H1 (cell line): ENCODE data around the gene SLFNL1. TPM values are rescaled to one million over a fixed set of nuclear protein-coding genes. Genes with fewer than 3 reads are reported as not detected.
A peak's percentile ranks its signal among the peaks of the same experiment; 100 is the strongest.

Experiments
- CTCF ChIA-PET: fragments of 300-600 bp; sonication (Branson Sonifier 250); formaldehyde crosslinking; loops from one replicate; lab custom pipeline; 2021; ENCODE audit not compliant: partially characterized antibody; lab: Charles Lee
- POLR2A ChIA-PET: fragments of 300-600 bp; sonication (Branson Sonifier 250); formaldehyde crosslinking; loops from one replicate; lab custom pipeline; 2021; ENCODE audit warnings: inconsistent platforms; ENCODE audit not compliant: partially characterized antibody; lab: Charles Lee
- DNase-seq, 2 experiments: peaks; one replicate each; pipeline versions ENCODE4 v3.0.0 to v3.0.0-alpha.2; 2010 to 2022; ENCODE audit warnings: low spot score in 2 of 2, low read depth in 1 of 2, mixed read lengths in 1 of 2
- FAIRE-seq: peaks from 2 replicates; lab custom pipeline; 2011; peaks lifted over from hg19 to GRCh38; lab: Jason Lieb, UNC
- H2AFZ ChIP-seq: 2 replicates; pipeline ENCODE4 v1.8.1; 2012; ENCODE audit warnings: low read length, inconsistent platforms
- H2AK5ac ChIP-seq: 2 replicates; pipeline ENCODE4 v1.6.1; 2013; ENCODE audit warnings: low read depth, low read length
- H2BK120ac ChIP-seq: replicated peaks from 2 replicates; pipeline ENCODE3; 2013; ENCODE audit warnings: low read depth, low read length, inconsistent platforms
- H2BK12ac ChIP-seq: 2 replicates; pipeline ENCODE4 v1.6.1; 2013; ENCODE audit warnings: low read depth, low read length
- H2BK15ac ChIP-seq: 2 replicates; pipeline ENCODE4 v1.6.1; 2013; ENCODE audit warnings: low read length
- H2BK20ac ChIP-seq: 2 replicates; pipeline ENCODE4 v1.6.1; 2013; ENCODE audit warnings: low read length
- H2BK5ac ChIP-seq: 2 replicates; pipeline ENCODE4 v1.6.1; 2013; ENCODE audit warnings: low read depth, low read length
- H3K14ac ChIP-seq: 2 replicates; pipeline ENCODE4 v1.6.1; 2013; ENCODE audit warnings: inconsistent platforms; ENCODE audit not compliant: insufficient read length
- H3K18ac ChIP-seq: 2 replicates; pipeline ENCODE4 v1.6.1; 2013; ENCODE audit warnings: low read length; ENCODE audit errors: extremely low read depth
- H3K23ac ChIP-seq: 2 replicates; pipeline ENCODE4 v1.6.1; 2013; ENCODE audit warnings: inconsistent platforms; ENCODE audit not compliant: insufficient read length
- H3K23me2 ChIP-seq: 2 replicates; pipeline ENCODE4 v1.6.1; 2013; ENCODE audit warnings: low read depth, low read length
- H3K27ac ChIP-seq: 2 replicates; pipeline ENCODE4 v1.6.1; 2011; ENCODE audit warnings: low read depth, low read length, inconsistent platforms
- H3K27me3 ChIP-seq, 4 experiments: replicated peaks in 1 of 4; 1 replicate in 1 of 4; 2 replicates in 3 of 4; pipeline versions ENCODE4 v1.6.1 to v1.8.1; 2011 to 2013; ENCODE audit warnings: low read length in 3 of 4, mild to moderate bottlenecking in 3 of 4, inconsistent platforms in 2 of 4, mixed read lengths in 2 of 4, moderate library complexity in 1 of 4; ENCODE audit not compliant: control insufficient read depth in 3 of 4, insufficient read depth in 3 of 4; ENCODE audit errors: extremely low read depth in 1 of 4
- H3K36me3 ChIP-seq, 4 experiments: 2 replicates each; pipeline versions ENCODE4 v1.6.1 to v1.8.1; 2011 to 2013; ENCODE audit warnings: mild to moderate bottlenecking in 4 of 4, low read length in 3 of 4, moderate library complexity in 2 of 4, control low read depth in 1 of 4, inconsistent platforms in 1 of 4; ENCODE audit not compliant: insufficient read depth in 4 of 4, control insufficient read depth in 2 of 4
- H3K4ac ChIP-seq: replicated peaks from 2 replicates; pipeline ENCODE3; 2013; ENCODE audit warnings: low read length, low read depth, mixed read lengths, inconsistent platforms; ENCODE audit not compliant: insufficient read length
- H3K4me1 ChIP-seq, 4 experiments: replicated peaks in 1 of 4; 1 replicate in 1 of 4; 2 replicates in 3 of 4; pipeline versions ENCODE4 v1.6.1 to v1.8.1; 2011 to 2013; ENCODE audit warnings: low read length in 3 of 4, inconsistent platforms in 2 of 4, mixed read lengths in 1 of 4; ENCODE audit not compliant: insufficient read depth in 4 of 4, control insufficient read depth in 3 of 4
- H3K4me2 ChIP-seq, 2 experiments: 2 replicates each; pipeline versions ENCODE4 v1.6.1 to v1.8.1; 2011 to 2013; ENCODE audit warnings: low read depth in 2 of 2, low read length in 2 of 2, control low read depth in 1 of 2, inconsistent platforms in 1 of 2, mild to moderate bottlenecking in 1 of 2; ENCODE audit not compliant: insufficient read depth in 1 of 2
- H3K4me3 ChIP-seq, 4 experiments: fragments of 200-600, 300-600 bp in 1 of 4; sonication (generic), shearing (Covaris generic), sonication (Bioruptor Twin) in 1 of 4; 2 replicates each; pipeline versions ENCODE4 v1.5.1 to v1.8.1; 2011 to 2016; ENCODE audit warnings: low read length in 4 of 4, low read depth in 3 of 4, control low read depth in 2 of 4, inconsistent platforms in 2 of 4, mild to moderate bottlenecking in 2 of 4, mixed read lengths in 1 of 4, moderate library complexity in 1 of 4; ENCODE audit not compliant: insufficient read depth in 2 of 4; ENCODE audit errors: extremely low read depth in 1 of 4
- H3K56ac ChIP-seq: replicated peaks from 2 replicates; pipeline ENCODE3; 2013; ENCODE audit warnings: low read depth, mild to moderate bottlenecking, mixed read lengths, low read length, inconsistent platforms; ENCODE audit not compliant: insufficient read length
- H3K79me1 ChIP-seq: 2 replicates; pipeline ENCODE4 v1.6.1; 2013; ENCODE audit warnings: low read depth, low read length, control low read depth
- H3K79me2 ChIP-seq, 2 experiments: 2 replicates each; pipeline versions ENCODE4 v1.6.1 to v1.8.1; 2012 to 2013; ENCODE audit warnings: low read length in 2 of 2, mild to moderate bottlenecking in 2 of 2, inconsistent platforms in 1 of 2; ENCODE audit not compliant: insufficient read depth in 2 of 2, control insufficient read depth in 1 of 2
- H3K9ac ChIP-seq, 4 experiments: replicated peaks in 1 of 4; 1 replicate in 1 of 4; 2 replicates in 3 of 4; pipeline versions ENCODE4 v1.6.1 to v1.8.1; 2011 to 2013; ENCODE audit warnings: low read depth in 3 of 4, low read length in 3 of 4, control low read depth in 2 of 4, mild to moderate bottlenecking in 2 of 4, moderate library complexity in 2 of 4, inconsistent platforms in 1 of 4; ENCODE audit errors: extremely low read depth in 1 of 4
- H3K9me3 ChIP-seq, 2 experiments: 2 replicates each; pipeline versions ENCODE4 v1.6.1 to v1.8.1; 2012 to 2013; ENCODE audit warnings: mild to moderate bottlenecking in 2 of 2, moderate library complexity in 2 of 2, control low read depth in 1 of 2, inconsistent platforms in 1 of 2, low read depth in 1 of 2, low read length in 1 of 2, mixed read lengths in 1 of 2; ENCODE audit not compliant: insufficient read depth in 2 of 2
- H4K20me1 ChIP-seq, 2 experiments: replicated peaks in 1 of 2; 2 replicates each; pipeline versions ENCODE3 to v1.8.1; 2011 to 2013; ENCODE audit warnings: inconsistent platforms in 2 of 2, low read length in 2 of 2, mild to moderate bottlenecking in 1 of 2; ENCODE audit not compliant: insufficient read depth in 2 of 2, control insufficient read depth in 1 of 2
- H4K5ac ChIP-seq: 2 replicates; pipeline ENCODE4 v1.6.1; 2013; ENCODE audit warnings: low read length, low read depth, mixed read lengths, inconsistent platforms; ENCODE audit not compliant: insufficient read length
- H4K8ac ChIP-seq: 2 replicates; pipeline ENCODE4 v1.8.0; 2013; ENCODE audit warnings: mild to moderate bottlenecking, moderate library complexity, low read length, inconsistent platforms; ENCODE audit not compliant: insufficient read depth; ENCODE audit errors: extremely low read depth
- H4K91ac ChIP-seq: replicated peaks from 2 replicates; pipeline ENCODE3; 2013; ENCODE audit warnings: low read length, mixed read lengths, inconsistent platforms; ENCODE audit not compliant: insufficient read length
- EGR1 ChIP-seq: IDR thresholded peaks from 2 replicates; pipeline ENCODE4 v1.6.1; 2011; ENCODE audit warnings: low read depth, low read length, borderline replicate concordance
- HDAC6 ChIP-seq: IDR thresholded peaks from one replicate; pipeline ENCODE4 v1.7.1; 2012; ENCODE audit warnings: low read depth, mild to moderate bottlenecking, inconsistent platforms, low read length, moderate library complexity
- SAP30 ChIP-seq: fragments of 300-600 bp; sonication (generic); IDR thresholded peaks from 2 replicates; pipeline ENCODE4 v1.7.1; 2012; ENCODE audit warnings: low read length, moderate library complexity, mild to moderate bottlenecking, inconsistent platforms; ENCODE audit not compliant: insufficient read depth, insufficient replicate concordance
- SIN3A ChIP-seq, 2 experiments: IDR thresholded peaks in 1 of 2; conservative IDR thresholded peaks in 1 of 2; 2 replicates each; pipeline ENCODE4 v1.6.1; 2011 to 2012; ENCODE audit warnings: low read length in 2 of 2, improper control_type of control experiment in 1 of 2, low read depth in 1 of 2, mild to moderate bottlenecking in 1 of 2
- SP2 ChIP-seq: IDR thresholded peaks from 2 replicates; pipeline ENCODE4 v1.6.1; 2012; ENCODE audit warnings: mild to moderate bottlenecking, low read length, inconsistent platforms
- TAF1 ChIP-seq: IDR thresholded peaks from 2 replicates; pipeline ENCODE4 v1.6.1; 2011; ENCODE audit warnings: mild to moderate bottlenecking, low read depth, low read length
- TAF7 ChIP-seq: optimal IDR thresholded peaks from 2 replicates; pipeline ENCODE3; 2011; ENCODE audit warnings: low read depth, mild to moderate bottlenecking, inconsistent platforms, low read length, moderate library complexity, borderline replicate concordance
- TEAD4 ChIP-seq: IDR thresholded peaks from 2 replicates; pipeline ENCODE4 v1.6.1; 2012; ENCODE audit warnings: low read depth, low read length, inconsistent platforms, mixed read lengths
- YY1 ChIP-seq: IDR thresholded peaks from 2 replicates; pipeline ENCODE4 v1.6.1; 2011; ENCODE audit warnings: low read depth, mild to moderate bottlenecking, low read length
- WGBS, 2 experiments: shearing (Covaris generic) in 1 of 2; methylation state at CpG; one replicate each; pipeline versions ENCODE4 v1.1.6 to v1.1.7; 2013 to 2015; ENCODE audit warnings: low lambda C conversion rate in 2 of 2, mixed read lengths in 2 of 2, inconsistent platforms in 1 of 2, low coverage in 1 of 2, missing lambda C conversion rate in 1 of 2; ENCODE audit not compliant: insufficient replicate concordance in 2 of 2, insufficient coverage in 1 of 2, insufficient read length in 1 of 2; ENCODE audit errors: extremely low coverage in 1 of 2, missing lambda C conversion rate in 1 of 2; 5-methylcytosine and 5-hydroxymethylcytosine counted together
- polyA plus RNA-seq, 7 experiments: library from polyadenylated mRNA; depleted of rRNA in 3 of 7; stranded (reverse) in 5 of 7; unstranded in 2 of 7; fragments of >200 nt in 5 of 7; fragments of 200-250 nt in 2 of 7; gene quantifications; 1 replicate in 5 of 7; 2 replicates in 1 of 7; 4 replicates in 1 of 7; pipeline versions ENCODE4 v1.2.1 to v1.2.3, GENCODE V29; 2011 to 2013; ENCODE audit warnings: missing spikeins in 2 of 7, mixed read lengths in 2 of 7
- total RNA-seq: library from RNA; stranded (reverse); fragmentation: NEBNext Ultra II Directional; extraction: Animal tissue kit (Norgen Biotek cat#: 25700); gene quantifications from 2 replicates; pipeline ENCODE4 v1.2.1, GENCODE V29; 2021
- TF ChIP-seq, protein P1 (sequence below): IDR thresholded peaks from 2 replicates; pipeline ENCODE4 v1.6.1; 2011; ENCODE audit warnings: low read depth, mild to moderate bottlenecking, low read length; ENCODE audit not compliant: insufficient read depth

The SLFNL1 gene
- total and polyA plus RNA-seq, 2 of the 8 experiments (the other 6 are each of a cell fraction or from before 2014, with no cell fraction given), result not detected

DNA sequence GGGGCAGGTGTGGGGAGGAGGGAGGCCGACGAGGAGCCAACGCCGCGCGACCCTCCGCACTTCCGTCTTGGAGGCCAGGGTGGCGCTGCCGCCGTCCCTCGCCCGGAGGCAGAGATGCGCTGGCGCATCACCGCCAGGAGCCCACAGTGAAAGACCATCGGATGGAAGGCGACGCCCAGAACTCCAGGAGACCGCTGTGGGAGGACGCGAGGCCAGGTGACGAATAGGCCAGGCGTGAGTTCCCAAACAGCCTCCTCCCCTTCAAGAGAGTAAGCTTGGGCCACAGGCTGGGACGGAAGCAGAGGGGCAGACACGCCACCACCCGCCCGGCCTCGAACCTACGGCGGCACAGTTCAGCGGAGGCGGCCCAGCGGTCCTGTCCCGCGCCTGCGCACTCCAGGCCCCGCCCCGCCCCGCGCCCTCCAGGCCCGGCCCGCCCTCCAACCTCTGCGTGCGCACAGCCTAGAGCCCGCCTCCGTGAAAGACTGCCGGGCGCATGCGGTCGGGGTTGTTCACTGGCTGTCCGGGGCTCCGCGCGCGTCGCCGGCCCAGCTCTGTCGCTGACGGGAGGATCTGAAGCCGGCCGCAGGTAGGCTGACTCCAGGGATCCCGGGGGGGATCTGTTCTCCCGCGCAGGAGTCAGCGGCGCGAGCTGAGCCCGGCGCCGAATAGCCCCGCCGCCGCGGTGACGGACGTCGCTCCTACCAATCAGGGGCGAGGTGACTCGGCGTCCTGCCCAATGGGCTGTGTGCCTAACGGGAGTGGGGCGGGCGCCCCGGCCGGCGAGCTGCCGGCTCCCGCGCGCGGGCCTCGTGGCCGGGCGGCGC is 42.1 kb downstream of the SLFNL1 start, which contains the start of gene CTPS1:
Gene CTPS1 (plus strand): TSS at position 456 of the 827 bp plus-strand sequence. CDS start 3,595 bp downstream, outside the sequence.
- no peak within 1 kb of the TSS for H2BK15ac ChIP-seq
- peak within 1 kb of the TSS; percentile 87; the same call in 1 of the 2 replicates for H2AFZ ChIP-seq
- TF ChIP-seq TAF7 (no peak), TAF1 (peak; percentile 81), SIN3A (conservative IDR thresholded peaks at IDR 0.05 in 1 of 2, IDR thresholded peaks at IDR 0.05 in 1 of 2; ENCODE audit: low read depth in 1 of 2, low read length in 2 of 2) (0 out of 4 replicates have a peak, but pooled peaks have one; percentile 15 to 29), TEAD4 (no peak), YY1 (no peak), HDAC6 (no peak), SP2 (peak; percentile 54), EGR1 (no peak), SAP30 (no peak)
- TF ChIP-seq, protein P1, sequence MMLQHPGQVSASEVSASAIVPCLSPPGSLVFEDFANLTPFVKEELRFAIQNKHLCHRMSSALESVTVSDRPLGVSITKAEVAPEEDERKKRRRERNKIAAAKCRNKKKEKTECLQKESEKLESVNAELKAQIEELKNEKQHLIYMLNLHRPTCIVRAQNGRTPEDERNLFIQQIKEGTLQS, result no peak

More for the DNA sequence above, 42.1 kb downstream of the SLFNL1 start, which contains the start of gene CTPS1:
- peaks cover 17 to 44% of the 10 kb centered on the region in 2 experiments for H3K79me2 ChIP-seq
- peak within 1 kb of the TSS; percentile 93 for H4K91ac ChIP-seq
- H3K4ac ChIP-seq, result peak within 1 kb of the TSS; percentile 84
- CTCF ChIA-PET, result interaction anchor here (0.9 to 1.6 kb wide), 9 partner anchors 13 to 131 kb away, joined by 3 to 5 read pairs (median 3); partner anchors contain the start of genes CITED4 and SLFNL1
- no peaks in the 10 kb centered on the region for H3K27me3 ChIP-seq
- no peak within 1 kb of the TSS for H2BK120ac ChIP-seq
- no peaks in the 10 kb centered on the region for H3K79me1 ChIP-seq
- peak within 1 kb of the TSS; percentile 93 for H2BK5ac ChIP-seq
- peak within 1 kb of the TSS; percentile 69 for H2BK12ac ChIP-seq
- peak within 1 kb of the TSS; percentile 90 for H3K56ac ChIP-seq
- no peaks in the 10 kb centered on the region for H3K9me3 ChIP-seq
- H3K36me3 ChIP-seq, result peaks cover 6 to 15% (median 12%) of the 10 kb centered on the region in 4 experiments; a peak in 7 of 8 replicates
- no peak within 1 kb of the TSS for H3K14ac ChIP-seq
- H2BK20ac ChIP-seq, result no peak within 1 kb of the TSS
- H3K4me1 ChIP-seq, result peaks cover 4 to 11% (median 6%) of the 10 kb centered on the region in 4 experiments; a peak in 5 of 7 replicates
- H3K18ac ChIP-seq, result peak within 1 kb of the TSS; percentile 98
- peak within 1 kb of the TSS; percentile 92 to 96 for H3K4me2 ChIP-seq
- H4K5ac ChIP-seq, result peak within 1 kb of the TSS; percentile 99
- H4K8ac ChIP-seq, result peak within 1 kb of the TSS; percentile 97
- peaks cover 11% of the 10 kb centered on the region; the same call in 1 of the 2 replicates for H3K23me2 ChIP-seq
- POLR2A ChIA-PET, result interaction anchor here (0.6 to 9.6 kb wide), 28 partner anchors 9 to 391 kb away, joined by 3 to 49 read pairs (median 4); partner anchors contain the start of genes CITED4, NFYC, SCMH1 and SLFNL1
- FAIRE-seq (no peak), DNase-seq (peak; percentile 67 to 96)
- 0% methylated on average over 48 of the region's 96 CpGs; no CpG with 5 or more reads in 1 of the 2 experiments for WGBS, 2 experiments
- H3K4me3 ChIP-seq, result peak within 1 kb of the TSS; percentile 78 to 87 (median 80)
- H4K20me1 ChIP-seq, result peaks cover 5 to 12% of the 10 kb centered on the region in 2 experiments
- peak within 1 kb of the TSS; percentile 94 for H3K27ac ChIP-seq
- H2AK5ac ChIP-seq, result no peak within 1 kb of the TSS; the same call in 1 of the 2 replicates
- H3K9ac ChIP-seq, result peak within 1 kb of the TSS; percentile 84 to 92 (median 89)
- no peak within 1 kb of the TSS for H3K23ac ChIP-seq
